Colonic mucosa (tissue), 4 donors: Measurements from ENCODE around the gene UBAC2. TPM values are rescaled to one million over a fixed set of nuclear protein-coding genes. Genes with fewer than 3 reads are reported as not detected.

Experiments used
- DNase-seq: peaks from one replicate; pipeline ENCODE4 v3.0.0-alpha.2; 2020
- H3K27ac ChIP-seq: fragments of 200-600 bp; one replicate; pipeline ENCODE4 v1.8.0; 2021
- H3K27me3 ChIP-seq: fragments of 200-600 bp; one replicate; pipeline ENCODE4 v1.8.0; 2021
- H3K36me3 ChIP-seq: fragments of 200-600 bp; one replicate; pipeline ENCODE4 v1.8.0; 2021
- H3K4me1 ChIP-seq: fragments of 200-600 bp; one replicate; pipeline ENCODE4 v1.8.0; 2021; ENCODE audit warnings: mild to moderate bottlenecking
- H3K4me3 ChIP-seq: fragments of 200-600 bp; one replicate; pipeline ENCODE4 v1.8.0; 2021
- H3K9ac ChIP-seq, 2 donors: one replicate each; pipeline ENCODE4 v1.7.0; 2013; ENCODE audit warnings: control low read depth in 2 of 2, low read depth in 2 of 2, low read length in 2 of 2
- H3K9me3 ChIP-seq: fragments of 200-600 bp; one replicate; pipeline ENCODE4 v1.8.0; 2021
- CTCF ChIP-seq: fragments of 200-600 bp; IDR thresholded peaks from one replicate; pipeline ENCODE4 v1.8.0; 2022; ENCODE audit warnings: antibody characterized with exemption, mild to moderate bottlenecking
- intact Hi-C: fragments of 100-400 bp; cut with DNase I; formaldehyde crosslinking; loops from one replicate; pipeline ENCODE4 v1.14.1; 2022
- total RNA-seq, 2 donors: library from RNA; stranded (reverse); fragmentation: NEBNext Ultra II Directional in 1 of 2; extraction: Animal tissue kit (Norgen Biotek cat#: 25700) in 1 of 2; gene quantifications; one replicate each; pipeline ENCODE4 v1.2.1, GENCODE V29; 2021
- donor health status: healthy.
- donor health status: DM: no; HTN: no; CAD: no.
- donor health status: DM: no; HTN: no; CAD: no.

Gene UBAC2
- total RNA-seq, 2 donors from 2014 or later: 67.6 to 88.4 TPM

- no peak for TF ChIP-seq CTCF
- DNase-seq: no peak
- intact Hi-C loops: no loop called here
- Histone ChIP-seq H3K4me1 (peaks cover 7% of the 10 kb centered on the region), H3K27me3 (no peaks in the 10 kb centered on the region), H3K9ac (no peak overlapping the region), H3K9me3 (no peaks in the 10 kb centered on the region), H3K27ac (no peak overlapping the region), H3K36me3 (no peaks in the 10 kb centered on the region), H3K4me3 (no peak overlapping the region)
Observed at GRCh38 chr13:99289674-99290337, 89.2 kb downstream of the UBAC2 start.

DNA sequence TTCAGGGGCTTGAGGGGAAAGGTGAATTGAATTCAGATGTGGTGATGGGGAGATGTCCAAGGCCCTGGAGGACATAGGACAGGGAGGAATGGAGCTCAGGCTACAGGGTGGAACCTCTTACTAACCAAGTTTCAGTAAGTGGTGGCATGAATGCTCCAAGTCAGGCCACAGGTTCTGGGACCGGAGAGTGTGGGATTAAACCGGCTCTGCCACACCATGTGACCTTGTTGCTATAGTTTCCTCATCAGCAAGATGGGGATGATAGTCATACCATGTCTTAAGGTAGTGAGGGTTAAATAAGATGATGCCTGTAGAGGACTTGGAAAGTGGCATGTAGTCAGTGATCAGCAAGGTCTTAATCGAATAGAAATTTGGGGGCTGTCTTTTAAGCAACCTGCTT lies 90.2 kb downstream of the UBAC2 start:
- Histone ChIP-seq H3K27ac (no peak overlapping the region), H3K4me3 (no peak overlapping the region), H3K4me1 (peaks cover 7% of the 10 kb centered on the region), H3K9ac (no peak overlapping the region), H3K9me3 (no peaks in the 10 kb centered on the region), H3K27me3 (no peaks in the 10 kb centered on the region), H3K36me3 (no peaks in the 10 kb centered on the region)
- DNase-seq: no peak
- TF ChIP-seq CTCF: no peak
- intact Hi-C loops: no loop called here

- no peak for DNase-seq
- Histone ChIP-seq H3K4me3 (no peak overlapping the region), H3K36me3 (no peaks in the 10 kb centered on the region), H3K27me3 (no peaks in the 10 kb centered on the region), H3K9me3 (no peaks in the 10 kb centered on the region), H3K9ac (no peak overlapping the region), H3K27ac (no peak overlapping the region), H3K4me1 (peaks cover 7% of the 10 kb centered on the region)
- intact Hi-C loops: no loop called here
- no peak for TF ChIP-seq CTCF
Observed at GRCh38 chr13:99293178-99293577, 92.5 kb downstream of the UBAC2 start.

DNA sequence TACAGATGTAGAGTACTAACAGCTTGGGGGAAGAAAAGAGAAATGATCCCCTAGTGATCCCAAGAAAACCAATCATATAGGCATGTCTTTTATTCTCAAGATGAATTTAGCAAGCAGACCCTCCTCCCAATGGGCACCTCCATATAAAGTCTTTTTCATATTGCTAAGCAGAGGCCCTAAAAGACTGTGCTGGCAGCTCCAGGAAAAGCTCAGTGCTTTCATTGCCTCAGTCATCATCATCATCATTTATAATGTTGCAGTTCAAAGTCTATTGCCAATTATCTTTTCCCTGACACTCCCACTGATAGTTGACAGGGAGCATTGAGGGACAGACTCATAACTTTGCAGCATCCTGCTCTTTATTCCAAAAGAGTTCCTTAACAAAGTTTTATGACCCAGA lies 93.5 kb downstream of the UBAC2 start:
- Histone ChIP-seq H3K36me3 (no peaks in the 10 kb centered on the region), H3K4me1 (peaks cover 7% of the 10 kb centered on the region), H3K4me3 (no peak overlapping the region), H3K27ac (no peak overlapping the region), H3K9me3 (no peaks in the 10 kb centered on the region), H3K9ac (no peak overlapping the region), H3K27me3 (no peaks in the 10 kb centered on the region)
- TF ChIP-seq CTCF: no peak
- DNase-seq: no peak
- intact Hi-C loops: no loop called here

- H3K27ac ChIP-seq: no peak overlapping the region
Observed at GRCh38 chr13:99294958-99295357, 94.3 kb downstream of the UBAC2 start.

More at GRCh38 chr13:99294958-99295357, 94.3 kb downstream of the UBAC2 start:
- H3K36me3 ChIP-seq: no peaks in the 10 kb centered on the region
- H3K4me1 ChIP-seq: peaks cover 7% of the 10 kb centered on the region
- DNase-seq: no peak
- no peak overlapping the region for H3K9ac ChIP-seq
- no peaks in the 10 kb centered on the region for H3K27me3 ChIP-seq
- no peaks in the 10 kb centered on the region for H3K9me3 ChIP-seq
- TF ChIP-seq CTCF: no peak
- no peak overlapping the region for H3K4me3 ChIP-seq
- intact Hi-C loops: no loop called here
